Astrocyte (in vitro differentiated cells and primary cell): ENCODE results near the gene ESAM.

ENCODE experiments used
- CTCF ChIP-seq: IDR thresholded peaks from 2 replicates; pipeline ENCODE4 v1.5.1; 2011; ENCODE audit warnings: low read depth, mild to moderate bottlenecking, inconsistent platforms, low read length, moderate library complexity; ENCODE audit not compliant: insufficient read depth
- EZH2 ChIP-seq: IDR thresholded peaks from 2 replicates; pipeline ENCODE4 v1.6.1; 2012; ENCODE audit warnings: mild to moderate bottlenecking, low read length, inconsistent platforms; ENCODE audit not compliant: insufficient read depth

DNA sequence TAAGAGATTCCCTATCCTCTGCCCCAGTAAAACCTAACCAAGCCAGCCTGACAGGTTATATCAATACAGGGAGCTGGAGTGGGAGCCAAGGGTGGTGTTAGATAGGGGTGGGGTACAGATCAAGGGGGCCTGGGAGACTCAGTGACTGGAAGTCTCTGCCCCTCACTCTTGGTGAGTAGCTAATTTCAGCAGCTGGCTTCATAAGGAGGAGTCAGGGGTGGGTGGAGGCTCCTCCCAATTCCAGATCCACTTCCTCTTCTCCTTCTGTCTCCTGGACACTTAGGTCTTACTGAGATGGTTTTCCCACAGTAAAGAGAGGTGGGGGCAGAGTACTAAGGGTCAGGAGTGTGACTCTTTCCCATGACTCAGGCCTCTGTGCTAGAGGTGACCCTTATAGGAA, 8.9 kb downstream of the ESAM start:
- TF ChIP-seq CTCF (no peak), EZH2 (no peak)
